ENCODE measurements around the gene GALNT8.
"Not testable (repeated sequence)": the region's sequence is repeated elsewhere in the genome, so short reads cannot be mapped to it uniquely, and the experiment has no call there.

Gene GALNT8

DNA sequence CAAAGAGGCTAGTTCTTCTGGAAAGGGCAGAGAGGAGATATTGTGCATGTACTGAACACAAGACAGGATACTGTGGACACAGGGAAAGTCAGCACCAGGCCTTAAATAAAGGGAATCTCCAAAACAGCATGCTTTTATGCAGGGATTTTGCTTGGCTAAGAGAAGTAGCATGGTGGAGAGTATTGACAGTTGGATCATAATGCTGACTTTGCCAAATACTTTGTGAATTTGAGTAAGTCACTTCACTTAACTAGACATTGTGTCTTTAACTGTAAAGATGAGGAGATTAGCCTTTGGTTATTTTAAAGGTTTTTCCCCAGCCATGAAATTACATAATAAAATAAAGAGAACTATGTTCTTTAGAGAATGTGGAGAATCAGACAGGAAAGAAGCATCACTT lies 24.5 kb downstream of the GALNT8 start:
- no peaks in the 10 kb centered on the region for H4K20me1 ChIP-seq (ENCODE audit: low read depth, low read length)
- no peaks in the 10 kb centered on the region for H3K36me3 ChIP-seq (ENCODE audit: low read length)
- H3K27me3 ChIP-seq (ENCODE audit: low read length) = no peaks in the 10 kb centered on the region
- H3K4me3 ChIP-seq (ENCODE audit: insufficient read depth, low read length, poor library complexity, severe bottlenecking) = no peak overlapping the region
- TF ChIP-seq EZH2phosphoT487 (conservative IDR thresholded peaks at IDR 0.05; ENCODE audit: low read length) = no peak
- TF ChIP-seq, protein P1, sequence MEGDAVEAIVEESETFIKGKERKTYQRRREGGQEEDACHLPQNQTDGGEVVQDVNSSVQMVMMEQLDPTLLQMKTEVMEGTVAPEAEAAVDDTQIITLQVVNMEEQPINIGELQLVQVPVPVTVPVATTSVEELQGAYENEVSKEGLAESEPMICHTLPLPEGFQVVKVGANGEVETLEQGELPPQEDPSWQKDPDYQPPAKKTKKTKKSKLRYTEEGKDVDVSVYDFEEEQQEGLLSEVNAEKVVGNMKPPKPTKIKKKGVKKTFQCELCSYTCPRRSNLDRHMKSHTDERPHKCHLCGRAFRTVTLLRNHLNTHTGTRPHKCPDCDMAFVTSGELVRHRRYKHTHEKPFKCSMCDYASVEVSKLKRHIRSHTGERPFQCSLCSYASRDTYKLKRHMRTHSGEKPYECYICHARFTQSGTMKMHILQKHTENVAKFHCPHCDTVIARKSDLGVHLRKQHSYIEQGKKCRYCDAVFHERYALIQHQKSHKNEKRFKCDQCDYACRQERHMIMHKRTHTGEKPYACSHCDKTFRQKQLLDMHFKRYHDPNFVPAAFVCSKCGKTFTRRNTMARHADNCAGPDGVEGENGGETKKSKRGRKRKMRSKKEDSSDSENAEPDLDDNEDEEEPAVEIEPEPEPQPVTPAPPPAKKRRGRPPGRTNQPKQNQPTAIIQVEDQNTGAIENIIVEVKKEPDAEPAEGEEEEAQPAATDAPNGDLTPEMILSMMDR (IDR thresholded peaks at IDR 0.05; ENCODE audit: insufficient read depth, low read length, poor library complexity, severe bottlenecking) = no peak
- H3K9me2 ChIP-seq (replicated peaks; ENCODE audit: insufficient read depth, low read length) = no peaks in the 10 kb centered on the region
- no peak overlapping the region for H3K27ac ChIP-seq (ENCODE audit: low read depth, low read length)
- H3F3A ChIP-seq (ENCODE audit: insufficient read depth) = no peaks in the 10 kb centered on the region
- H2AFZ ChIP-seq (ENCODE audit: low read depth, low read length, severe bottlenecking) = no peak overlapping the region
- no peaks in the 10 kb centered on the region for H3K9me3 ChIP-seq (ENCODE audit: insufficient read depth, low read length)
- H3K4me2 ChIP-seq (ENCODE audit: low read depth, low read length, poor library complexity, severe bottlenecking) = no peak overlapping the region
- H3K9ac ChIP-seq (ENCODE audit: low read length) = no peak overlapping the region
- no peaks in the 10 kb centered on the region for H3K79me2 ChIP-seq (ENCODE audit: insufficient read depth, low read length)

DNA sequence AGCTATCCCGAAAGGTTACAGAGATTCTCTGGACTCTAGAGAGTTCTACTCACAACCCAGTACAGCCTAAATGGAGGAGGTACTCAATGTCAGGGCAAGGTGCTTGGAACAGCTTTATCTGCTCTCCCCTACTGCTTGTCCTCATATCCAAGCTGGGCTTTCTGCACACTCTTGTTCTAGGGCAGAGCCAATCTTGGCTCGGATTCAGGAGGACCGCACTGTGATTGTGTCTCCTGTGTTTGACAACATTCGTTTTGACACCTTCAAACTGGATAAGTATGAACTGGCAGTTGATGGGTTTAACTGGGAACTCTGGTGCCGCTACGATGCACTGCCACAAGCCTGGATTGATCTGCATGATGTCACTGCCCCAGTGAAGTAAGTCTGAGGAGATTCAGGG lies 25.0 kb downstream of the GALNT8 start:
- H3K27ac ChIP-seq (ENCODE audit: low read depth, low read length) = no peak overlapping the region
- H3K4me2 ChIP-seq (ENCODE audit: low read depth, low read length, poor library complexity, severe bottlenecking) = no peak overlapping the region
- H3K27me3 ChIP-seq (ENCODE audit: low read length) = no peaks in the 10 kb centered on the region
- H3K79me2 ChIP-seq (ENCODE audit: insufficient read depth, low read length) = no peaks in the 10 kb centered on the region
- no peaks in the 10 kb centered on the region for H3K9me2 ChIP-seq (replicated peaks; ENCODE audit: insufficient read depth, low read length)
- no peaks in the 10 kb centered on the region for H3K9me3 ChIP-seq (ENCODE audit: insufficient read depth, low read length)
- H3K4me3 ChIP-seq (ENCODE audit: insufficient read depth, low read length, poor library complexity, severe bottlenecking) = no peak overlapping the region
- H2AFZ ChIP-seq (ENCODE audit: low read depth, low read length, severe bottlenecking) = no peak overlapping the region
- no peaks in the 10 kb centered on the region for H4K20me1 ChIP-seq (ENCODE audit: low read depth, low read length)
- H3K9ac ChIP-seq (ENCODE audit: low read length) = no peak overlapping the region
- H3K36me3 ChIP-seq (ENCODE audit: low read length) = no peaks in the 10 kb centered on the region
- H3F3A ChIP-seq (ENCODE audit: insufficient read depth) = no peaks in the 10 kb centered on the region
- TF ChIP-seq, protein P1 (IDR thresholded peaks at IDR 0.05; ENCODE audit: insufficient read depth, low read length, poor library complexity, severe bottlenecking) = no peak
- TF ChIP-seq EZH2phosphoT487 (conservative IDR thresholded peaks at IDR 0.05; ENCODE audit: low read length) = no peak

DNA sequence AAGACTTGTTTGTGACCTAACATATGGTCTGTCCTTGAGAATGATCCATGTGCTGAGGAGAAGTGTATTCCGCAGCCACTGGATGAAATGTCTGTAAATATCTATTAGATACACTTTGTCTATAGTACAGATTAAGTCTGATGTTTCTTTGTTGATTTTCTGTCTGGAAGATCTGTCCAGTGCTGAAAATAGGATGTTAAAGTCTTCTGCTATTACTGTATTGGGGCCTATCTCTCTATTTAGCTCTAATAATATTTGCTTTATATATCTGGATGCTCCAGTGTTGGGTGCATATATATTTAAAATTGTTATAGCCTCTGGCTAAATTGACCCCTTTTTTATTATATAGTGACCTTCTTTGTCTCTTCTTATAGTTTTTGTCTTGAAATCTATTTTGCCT lies 31.5 kb downstream of the GALNT8 start:
- H3K27ac ChIP-seq (ENCODE audit: low read depth, low read length); H4K20me1 ChIP-seq (ENCODE audit: low read depth, low read length); H2AFZ ChIP-seq (ENCODE audit: low read depth, low read length, severe bottlenecking); H3K36me3 ChIP-seq (ENCODE audit: low read length); H3K9me2 ChIP-seq (replicated peaks; ENCODE audit: insufficient read depth, low read length); H3K9me3 ChIP-seq (ENCODE audit: insufficient read depth, low read length); H3K27me3 ChIP-seq (ENCODE audit: low read length); H3K4me2 ChIP-seq (ENCODE audit: low read depth, low read length, poor library complexity, severe bottlenecking); H3K79me2 ChIP-seq (ENCODE audit: insufficient read depth, low read length); H3F3A ChIP-seq (ENCODE audit: insufficient read depth); H3K4me3 ChIP-seq (ENCODE audit: insufficient read depth, low read length, poor library complexity, severe bottlenecking); H3K9ac ChIP-seq (ENCODE audit: low read length): not testable (repeated sequence)

DNA sequence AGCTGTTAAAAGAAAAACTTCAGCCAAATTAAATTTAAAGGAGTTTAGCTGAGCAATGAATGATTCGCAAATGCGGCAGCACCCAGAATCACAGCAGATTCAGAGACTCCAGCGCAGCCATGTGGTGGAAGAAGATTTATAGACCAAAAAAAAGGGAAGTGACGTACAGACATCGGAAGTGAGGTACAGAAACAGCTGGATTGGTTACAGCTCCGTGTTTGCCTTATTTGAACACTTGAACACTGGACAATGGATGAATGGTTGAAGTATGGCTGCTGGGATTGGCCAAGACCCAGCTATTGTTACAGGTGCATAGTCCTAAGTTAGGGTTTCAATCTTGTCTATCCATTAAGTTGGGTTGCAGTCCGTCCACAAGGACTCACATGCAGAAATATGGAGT lies 42.6 kb downstream of the GALNT8 start:
- H3K9ac ChIP-seq (ENCODE audit: low read length) = no peak overlapping the region
- no peaks in the 10 kb centered on the region for H4K20me1 ChIP-seq (ENCODE audit: low read depth, low read length)
- no peaks in the 10 kb centered on the region for H3K9me3 ChIP-seq (ENCODE audit: insufficient read depth, low read length)
- no peak overlapping the region for H3K4me2 ChIP-seq (ENCODE audit: low read depth, low read length, poor library complexity, severe bottlenecking)
- H3F3A ChIP-seq (ENCODE audit: insufficient read depth) = no peaks in the 10 kb centered on the region
- no peaks in the 10 kb centered on the region for H3K9me2 ChIP-seq (replicated peaks; ENCODE audit: insufficient read depth, low read length)
- no peaks in the 10 kb centered on the region for H3K27me3 ChIP-seq (ENCODE audit: low read length)
- H3K79me2 ChIP-seq (ENCODE audit: insufficient read depth, low read length) = no peaks in the 10 kb centered on the region
- TF ChIP-seq, protein P1 (IDR thresholded peaks at IDR 0.05; ENCODE audit: insufficient read depth, low read length, poor library complexity, severe bottlenecking) = no peak
- TF ChIP-seq EZH2phosphoT487 (conservative IDR thresholded peaks at IDR 0.05; ENCODE audit: low read length) = no peak
- no peak overlapping the region for H2AFZ ChIP-seq (ENCODE audit: low read depth, low read length, severe bottlenecking)
- no peak overlapping the region for H3K27ac ChIP-seq (ENCODE audit: low read depth, low read length)
- no peak overlapping the region for H3K4me3 ChIP-seq (ENCODE audit: insufficient read depth, low read length, poor library complexity, severe bottlenecking)
- no peaks in the 10 kb centered on the region for H3K36me3 ChIP-seq (ENCODE audit: low read length)

All from SU-DHL-6 (cell line).